Stimulated activated CD4-positive, alpha-beta T cell treated with anti-CD3 and anti-CD28 coated beads, Interleukin-4, amount 100 ng/mL, for 24 hours (primary cell): ENCODE measurements around the gene DENND1B.
"Not testable (repeated sequence)": the region's sequence is repeated elsewhere in the genome, so short reads cannot be mapped to it uniquely, and the experiment has no call there.

ENCODE experiments used
- DNase-seq: peaks from one replicate; pipeline ENCODE4 v3.0.0-alpha.2; 2020

Gene DENND1B

GRCh38 chr1:197544130-197544529 lies 231.2 kb downstream of the DENND1B start:
- no peak for DNase-seq

- DNase-seq, result no peak
Measured at GRCh38 chr1:197541411-197541810, 233.9 kb downstream of the DENND1B start.

GRCh38 chr1:197526736-197527371 lies 248.4 kb downstream of the DENND1B start:
- no peak for DNase-seq

GRCh38 chr1:197521118-197521739 lies 254.1 kb downstream of the DENND1B start:
- peak; percentile 45 for DNase-seq

- no peak for DNase-seq
Measured at GRCh38 chr1:197519741-197520334, 255.4 kb downstream of the DENND1B start.

GRCh38 chr1:197515421-197515820 lies 259.9 kb downstream of the DENND1B start:
- no peak for DNase-seq

- no peak for DNase-seq
Measured at GRCh38 chr1:197510691-197511378, 264.4 kb downstream of the DENND1B start.

- DNase-seq, result no peak
Measured at GRCh38 chr1:197496722-197497121, 278.6 kb downstream of the DENND1B start.

- not testable (repeated sequence) for DNase-seq
Measured at GRCh38 chr1:197491505-197491904, 283.8 kb downstream of the DENND1B start.

GRCh38 chr1:197486946-197487345 lies 288.3 kb downstream of the DENND1B start:
- no peak for DNase-seq

- DNase-seq, result no peak
Measured at GRCh38 chr1:197485790-197486189, 289.5 kb downstream of the DENND1B start.

GRCh38 chr1:197481101-197481500 lies 294.2 kb downstream of the DENND1B start:
- no peak for DNase-seq

- no peak for DNase-seq
Measured at GRCh38 chr1:197480446-197480845, 294.8 kb downstream of the DENND1B start.

GRCh38 chr1:197472141-197472540 lies 303.1 kb downstream of the DENND1B start:
- no peak for DNase-seq

- DNase-seq, result no peak
Measured at GRCh38 chr1:197471248-197471985, 303.9 kb downstream of the DENND1B start.

GRCh38 chr1:197470330-197470729 lies 304.9 kb downstream of the DENND1B start:
- no peak for DNase-seq

GRCh38 chr1:197469620-197470210 lies 305.6 kb downstream of the DENND1B start:
- DNase-seq, result no peak

GRCh38 chr1:197468543-197469175 lies 306.6 kb downstream of the DENND1B start:
- no peak for DNase-seq

- DNase-seq, result no peak
Measured at GRCh38 chr1:197467881-197468280, 307.4 kb downstream of the DENND1B start.

- no peak for DNase-seq
Measured at GRCh38 chr1:197466813-197467212, 308.5 kb downstream of the DENND1B start.

GRCh38 chr1:197465528-197466327 lies 309.6 kb downstream of the DENND1B start:
- DNase-seq, result no peak
